Upper lobe of left lung (tissue), 6 donors: ENCODE results near the gene USP6NL. TPM values are rescaled to one million over a fixed set of nuclear protein-coding genes. Genes with fewer than 3 reads are reported as not detected.

ENCODE experiments used
- ATAC-seq, 2 donors: fragments of 200-7000 bp; cut with Tn5 transposase; one replicate each; pipeline ENCODE4 v1.9.1; 2022; ENCODE audit warnings: mild to moderate bottlenecking in 2 of 2, moderate library complexity in 2 of 2; ENCODE audit not compliant: low FRiP score in 2 of 2
- DNase-seq, 2 donors: peaks; one replicate each; pipeline ENCODE4 v3.0.0-alpha.2; 2019 to 2020
- H3K27ac ChIP-seq, 4 donors: fragments of 200-600 bp; sonication (generic); one replicate each; pipeline ENCODE4 v1.5.1; 2016 to 2019
- H3K27me3 ChIP-seq, 4 donors: fragments of 200-600 bp; sonication (generic); one replicate each; pipeline ENCODE4 v1.5.1; 2017 to 2019
- H3K36me3 ChIP-seq, 4 donors: fragments of 200-600 bp; sonication (generic); one replicate each; pipeline ENCODE4 v1.5.1; 2016 to 2019
- H3K4me1 ChIP-seq, 4 donors: fragments of 200-600 bp; sonication (generic); one replicate each; pipeline ENCODE4 v1.5.1; 2018 to 2019
- H3K4me3 ChIP-seq, 4 donors: fragments of 200-600 bp; sonication (generic); one replicate each; pipeline ENCODE4 v1.5.1; 2017 to 2019; ENCODE audit warnings: mild to moderate bottlenecking in 2 of 4, moderate library complexity in 1 of 4
- H3K9me3 ChIP-seq, 4 donors: fragments of 200-600 bp; sonication (generic); one replicate each; pipeline ENCODE4 v1.5.1; 2018 to 2019
- CTCF ChIP-seq, 6 experiments: fragments of 450-650 bp in 4 of 6; fragments of 200-600 bp in 2 of 6; sonication (generic) in 2 of 6; IDR thresholded peaks; one replicate each; pipeline ENCODE4 v1.5.1; 2016 to 2019; ENCODE audit warnings: antibody characterized with exemption in 6 of 6
- EP300 ChIP-seq, 4 donors: sonication (generic); formaldehyde crosslinking; IDR thresholded peaks; one replicate each; pipeline ENCODE4 v1.5.1; 2017; ENCODE audit warnings: antibody characterized with exemption in 4 of 4, control low read depth in 2 of 4
- POLR2A ChIP-seq, 4 donors: fragments of 450-650 bp; IDR thresholded peaks; one replicate each; pipeline ENCODE4 v1.5.1; 2016 to 2017; ENCODE audit warnings: antibody characterized with exemption in 4 of 4, mild to moderate bottlenecking in 2 of 4
- POLR2AphosphoS5 ChIP-seq, 2 donors: sonication (generic); formaldehyde crosslinking; IDR thresholded peaks; one replicate each; pipeline ENCODE4 v1.5.1; 2017; ENCODE audit warnings: antibody characterized with exemption in 2 of 2
- WGBS, 2 donors: methylation state at CpG; one replicate each; pipeline ENCODE4 v1.1.5; 2017 to 2018; 5-methylcytosine and 5-hydroxymethylcytosine counted together
- total RNA-seq, 6 donors: library from RNA; depleted of rRNA in 4 of 6; stranded (reverse); fragments of >200 nt in 4 of 6; gene quantifications; one replicate each; pipeline versions ENCODE4 v1.1.0 to v1.2.1, GENCODE V29; 2016 to 2021
- donor health status: DM: no; HTN: no; CAD: no; lungs with moderate emphysema.
- donor health status: DM: no; HTN: yes; CAD: no; lungs with severe emphysema.

Gene USP6NL
- total RNA-seq, 6 donors from 2014 or later: 16.4 to 28.6 (median 21.8) TPM

- WGBS, 2 donors: 71 to 75% methylated on average over 2 of the region's 2 CpGs
- no peak for DNase-seq
- Histone ChIP-seq H3K4me3 (no peak overlapping the region), H3K4me1 (peaks cover 1 to 17% (median 12%) of the 10 kb centered on the region in 4 donors), H3K36me3 (no peaks in the 10 kb centered on the region), H3K9me3 (no peaks in the 10 kb centered on the region), H3K27me3 (no peaks in the 10 kb centered on the region), H3K27ac (no peak overlapping the region)
- no peak for TF ChIP-seq POLR2AphosphoS5 (IDR thresholded peaks at IDR 0.05)
- no peak for TF ChIP-seq CTCF (IDR thresholded peaks at IDR 0.05)
- TF ChIP-seq EP300 (IDR thresholded peaks at IDR 0.05): no peak
- no peak for TF ChIP-seq POLR2A (IDR thresholded peaks at IDR 0.05)
- ATAC-seq: no peak
Observed at GRCh38 chr10:11516431-11516746, 95.1 kb downstream of the USP6NL start.

GRCh38 chr10:11515596-11516430 is 95.6 kb downstream of the USP6NL start:
- Histone ChIP-seq H3K36me3 (no peaks in the 10 kb centered on the region), H3K27ac (no peak overlapping the region), H3K27me3 (no peaks in the 10 kb centered on the region), H3K9me3 (no peaks in the 10 kb centered on the region), H3K4me3 (no peak overlapping the region), H3K4me1 (peaks cover 0 to 17% (median 12%) of the 10 kb centered on the region in 4 donors)
- TF ChIP-seq EP300 (IDR thresholded peaks at IDR 0.05) (no peak), POLR2AphosphoS5 (IDR thresholded peaks at IDR 0.05) (no peak), CTCF (IDR thresholded peaks at IDR 0.05) (peak; percentile 75 to 89 (median 82)), POLR2A (IDR thresholded peaks at IDR 0.05) (no peak)
- peak; percentile 74 to 87 for ATAC-seq
- 11 to 13% methylated on average over 5 of the region's 5 CpGs for WGBS, 2 donors
- no peak for DNase-seq

- no peaks in the 10 kb centered on the region for H3K27me3 ChIP-seq
- ATAC-seq (no peak), DNase-seq (no peak)
- TF ChIP-seq CTCF (IDR thresholded peaks at IDR 0.05) (no peak), POLR2AphosphoS5 (IDR thresholded peaks at IDR 0.05) (no peak), POLR2A (IDR thresholded peaks at IDR 0.05) (no peak), EP300 (IDR thresholded peaks at IDR 0.05) (no peak)
- WGBS, 2 donors: 90 to 92% methylated on average over 4 of the region's 4 CpGs
- no peak overlapping the region for H3K4me3 ChIP-seq
- peaks cover 0 to under 1% (median 0%) of the 10 kb centered on the region in 4 donors for H3K36me3 ChIP-seq
- no peak overlapping the region for H3K27ac ChIP-seq
- no peaks in the 10 kb centered on the region for H3K9me3 ChIP-seq
- H3K4me1 ChIP-seq: peaks cover 0 to 14% (median 12%) of the 10 kb centered on the region in 4 donors
Observed at GRCh38 chr10:11513727-11514126, 97.7 kb downstream of the USP6NL start.

- H3K27me3 ChIP-seq: no peaks in the 10 kb centered on the region
- DNase-seq (no peak), ATAC-seq (no peak)
- no peak overlapping the region for H3K27ac ChIP-seq
- no peak for TF ChIP-seq CTCF (IDR thresholded peaks at IDR 0.05)
- no peak for TF ChIP-seq POLR2A (IDR thresholded peaks at IDR 0.05)
- TF ChIP-seq POLR2AphosphoS5 (IDR thresholded peaks at IDR 0.05): no peak
- no peak for TF ChIP-seq EP300 (IDR thresholded peaks at IDR 0.05)
- H3K9me3 ChIP-seq: no peaks in the 10 kb centered on the region
- peaks cover 0 to 4% (median 0%) of the 10 kb centered on the region in 4 donors for H3K36me3 ChIP-seq
- no peak overlapping the region for H3K4me3 ChIP-seq
- H3K4me1 ChIP-seq: peaks cover 0 to 13% (median 9%) of the 10 kb centered on the region in 4 donors
- 86 to 90% methylated on average over 3 of the region's 3 CpGs for WGBS, 2 donors
Observed at GRCh38 chr10:11512596-11512995, 98.9 kb downstream of the USP6NL start.

GRCh38 chr10:11511321-11511720 is 100.1 kb downstream of the USP6NL start:
- no peaks in the 10 kb centered on the region for H3K27me3 ChIP-seq
- H3K4me3 ChIP-seq: no peak overlapping the region
- TF ChIP-seq POLR2AphosphoS5 (IDR thresholded peaks at IDR 0.05): no peak
- TF ChIP-seq POLR2A (IDR thresholded peaks at IDR 0.05): no peak
- TF ChIP-seq EP300 (IDR thresholded peaks at IDR 0.05): no peak
- TF ChIP-seq CTCF (IDR thresholded peaks at IDR 0.05): no peak
- DNase-seq (no peak), ATAC-seq (no peak)
- no peak overlapping the region for H3K27ac ChIP-seq
- H3K36me3 ChIP-seq: peaks cover 0 to 4% (median 0%) of the 10 kb centered on the region in 4 donors
- H3K9me3 ChIP-seq: no peaks in the 10 kb centered on the region
- peaks cover 0 to 9% (median 7%) of the 10 kb centered on the region in 4 donors for H3K4me1 ChIP-seq
